Lung (tissue), 12 donors: ENCODE measurements around the gene CRYBG1. TPM values are rescaled to one million over a fixed set of nuclear protein-coding genes. Genes with fewer than 3 reads are reported as not detected.
A peak's percentile ranks its signal among the peaks of the same experiment; 100 is the strongest.

Source experiments
- ATAC-seq: fragments of 200-7000 bp; cut with Tn5 transposase; one replicate; pipeline ENCODE4 v1.9.1; 2020; ENCODE audit warnings: moderate number of reproducible peaks; ENCODE audit not compliant: insufficient read depth, low FRiP score
- DNase-seq, 3 donors: peaks; one replicate each; pipeline ENCODE4 v3.0.0-alpha.2; 2013 to 2017
- H3K27ac ChIP-seq, 2 donors: one replicate each; pipeline ENCODE4 v1.5.1; 2013; ENCODE audit warnings: mild to moderate bottlenecking in 2 of 2, moderate library complexity in 2 of 2, control low read depth in 1 of 2, inconsistent platforms in 1 of 2, low read depth in 1 of 2, low read length in 1 of 2
- H3K27me3 ChIP-seq, 3 donors: one replicate each; pipeline ENCODE4 v1.5.1; 2013; ENCODE audit warnings: low read length in 2 of 3; ENCODE audit not compliant: control insufficient read depth in 3 of 3, insufficient read depth in 3 of 3
- H3K36me3 ChIP-seq, 4 donors: one replicate each; pipeline ENCODE4 v1.5.1; 2013; ENCODE audit warnings: low read length in 4 of 4, mild to moderate bottlenecking in 1 of 4, moderate library complexity in 1 of 4; ENCODE audit not compliant: control insufficient read depth in 4 of 4, insufficient read depth in 4 of 4
- H3K4me1 ChIP-seq, 5 donors: one replicate each; pipeline ENCODE4 v1.5.1; 2013; ENCODE audit warnings: low read length in 5 of 5, mild to moderate bottlenecking in 2 of 5, moderate library complexity in 1 of 5; ENCODE audit not compliant: control insufficient read depth in 5 of 5, insufficient read depth in 5 of 5
- H3K4me3 ChIP-seq: one replicate; pipeline ENCODE4 v1.5.1; 2013; ENCODE audit warnings: mild to moderate bottlenecking, control low read depth, moderate library complexity
- H3K9ac ChIP-seq, 2 donors: one replicate each; pipeline ENCODE4 v1.5.1; 2013; ENCODE audit warnings: low read length in 2 of 2, control low read depth in 1 of 2; ENCODE audit not compliant: insufficient read depth in 1 of 2
- H3K9me3 ChIP-seq, 4 donors: one replicate each; pipeline ENCODE4 v1.5.1; 2013; ENCODE audit warnings: low read length in 3 of 4, mild to moderate bottlenecking in 1 of 4, moderate library complexity in 1 of 4; ENCODE audit not compliant: control insufficient read depth in 4 of 4, insufficient read depth in 3 of 4
- CTCF ChIP-seq: IDR thresholded peaks from 2 replicates; pipeline ENCODE4 v1.5.1; 2012; ENCODE audit warnings: mild to moderate bottlenecking; ENCODE audit errors: control extremely low read depth, extremely low read depth
- WGBS, 2 donors: extraction: QIAGEN DNeasy Blood & Tissue Kit; methylation state at CpG; one replicate each; pipeline ENCODE4 v1.1.7; 2013; 5-methylcytosine and 5-hydroxymethylcytosine counted together
- polyA plus RNA-seq, 2 donors: library from polyadenylated mRNA; stranded (reverse); fragments of 200-250 nt; gene quantifications; one replicate each; pipeline ENCODE4 v1.2.1, GENCODE V29; 2013
- total RNA-seq, 2 donors: library from RNA; depleted of rRNA in 1 of 2; stranded (reverse); fragments of >200 nt in 1 of 2; gene quantifications; one replicate each; pipeline ENCODE4 v1.2.1, GENCODE V29; 2014 to 2021
- donor health status: control.
- donor health status: control.
- donor health status: Bipolar disorder and iron deficiency.
- donor health status: healthy.
- donor health status: DM: yes; HTN: yes; CAD: no.

Gene CRYBG1
- total and polyA plus RNA-seq, 4 donors = 5.7 to 28.0 (median 12.6) TPM

- no peak overlapping the region for H3K4me3 ChIP-seq
- H3K27me3 ChIP-seq = no peaks in the 10 kb centered on the region
- DNase-seq (no peak), ATAC-seq (no peak)
- no peak overlapping the region for H3K27ac ChIP-seq
- H3K4me1 ChIP-seq = no peaks in the 10 kb centered on the region
- H3K36me3 ChIP-seq = peaks cover 0 to 14% (median 0%) of the 10 kb centered on the region in 4 donors
- TF ChIP-seq CTCF = no peak
- no peaks in the 10 kb centered on the region for H3K9me3 ChIP-seq
- no peak overlapping the region for H3K9ac ChIP-seq
- 77 to 85% methylated on average over 6 of the region's 6 CpGs for WGBS, 2 donors
These were observed 212.5 kb downstream of the CRYBG1 start for GRCh38 chr6:106572875-106573585.

- peaks cover 0 to 14% (median 0%) of the 10 kb centered on the region in 4 donors for H3K36me3 ChIP-seq
- no peaks in the 10 kb centered on the region for H3K27me3 ChIP-seq
- H3K9ac ChIP-seq = no peak overlapping the region
- WGBS, 2 donors = 89% methylated on average over 16 of the region's 16 CpGs
- H3K27ac ChIP-seq = no peak overlapping the region
- peak; percentile 62 for ATAC-seq
- TF ChIP-seq CTCF = no peak
- H3K4me3 ChIP-seq = no peak overlapping the region
- no peaks in the 10 kb centered on the region for H3K4me1 ChIP-seq
- H3K9me3 ChIP-seq = no peaks in the 10 kb centered on the region
- DNase-seq = no peak
These were observed 214.4 kb downstream of the CRYBG1 start for GRCh38 chr6:106574741-106575458.

- ATAC-seq (no peak), DNase-seq (no peak)
- Histone ChIP-seq H3K27ac (no peak overlapping the region), H3K4me1 (no peaks in the 10 kb centered on the region), H3K9ac (no peak overlapping the region), H3K4me3 (no peak overlapping the region), H3K27me3 (no peaks in the 10 kb centered on the region), H3K36me3 (peaks cover 0 to 7% (median 2%) of the 10 kb centered on the region in 4 donors), H3K9me3 (no peaks in the 10 kb centered on the region)
- TF ChIP-seq CTCF = no peak
- 93 to 96% methylated on average over 2 of the region's 2 CpGs for WGBS, 2 donors
These were observed 218.8 kb downstream of the CRYBG1 start for GRCh38 chr6:106579281-106579680.
